Endothelial cell of hepatic sinusoid (primary cell): ENCODE results near the gene TACR1.
"Not testable (repeated sequence)": the region's sequence is repeated elsewhere in the genome, so short reads cannot be mapped to it uniquely, and the experiment has no call there.

Experiments used
- in situ Hi-C: cut with HindIII; loops from 2 replicates; pipeline ENCODE4 v1.10.0; 2017; ENCODE audit warnings: low sequenced_read_pairs

The TACR1 gene

DNA sequence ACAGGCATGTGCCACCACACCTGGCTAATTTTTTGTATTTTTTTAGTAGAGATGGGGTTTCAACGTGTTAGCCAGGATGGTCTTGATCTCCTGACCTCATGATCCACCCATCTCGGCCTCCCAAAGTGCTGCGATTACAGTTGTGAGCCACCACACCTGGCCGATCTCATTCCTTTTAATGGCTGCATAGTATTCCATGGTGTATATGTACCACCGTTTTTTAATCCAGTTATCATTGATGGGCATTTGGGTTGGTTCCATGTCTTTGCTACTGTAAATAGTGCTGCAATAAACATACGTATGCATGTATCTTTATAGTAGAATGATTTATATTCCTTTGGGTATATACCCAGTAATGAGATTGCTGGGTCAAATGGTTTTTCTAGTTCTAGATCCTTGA lies 51.4 kb downstream of the TACR1 start:
- in situ Hi-C loops: not testable (repeated sequence)

DNA sequence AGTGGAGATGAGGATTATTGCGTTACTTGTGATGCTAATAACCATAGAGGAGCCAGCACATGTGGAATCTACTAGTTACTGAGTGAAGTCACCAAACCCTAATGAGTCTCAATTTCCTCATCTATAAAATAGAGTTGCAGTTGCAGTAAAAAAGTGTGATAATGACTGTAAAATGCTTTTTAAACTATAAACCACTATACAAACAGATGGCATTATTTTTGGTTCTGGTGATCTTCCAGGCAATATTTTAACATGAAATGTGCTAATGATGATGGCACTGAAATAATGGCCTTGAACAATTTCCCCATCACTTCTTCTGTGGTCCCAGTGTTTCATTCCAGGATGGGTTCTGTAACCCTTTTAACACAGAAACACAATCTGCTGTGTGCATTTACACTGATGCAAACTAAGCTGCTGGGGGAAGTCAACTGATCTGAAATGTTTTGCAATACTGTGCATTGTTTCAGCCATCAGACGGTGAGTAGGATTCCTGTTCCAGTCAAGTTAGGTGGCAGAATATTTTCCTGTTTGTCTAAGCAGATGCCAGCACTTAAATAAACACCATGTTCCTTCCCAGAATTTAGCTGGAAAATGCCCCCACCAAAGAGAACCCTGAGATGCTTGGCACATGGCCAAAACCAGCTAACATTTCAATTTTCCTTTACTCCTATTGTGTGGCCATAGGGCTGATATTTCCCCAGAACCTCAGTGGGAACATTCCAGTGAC lies 52.6 kb downstream of the TACR1 start:
- in situ Hi-C loops: no loop called here

DNA sequence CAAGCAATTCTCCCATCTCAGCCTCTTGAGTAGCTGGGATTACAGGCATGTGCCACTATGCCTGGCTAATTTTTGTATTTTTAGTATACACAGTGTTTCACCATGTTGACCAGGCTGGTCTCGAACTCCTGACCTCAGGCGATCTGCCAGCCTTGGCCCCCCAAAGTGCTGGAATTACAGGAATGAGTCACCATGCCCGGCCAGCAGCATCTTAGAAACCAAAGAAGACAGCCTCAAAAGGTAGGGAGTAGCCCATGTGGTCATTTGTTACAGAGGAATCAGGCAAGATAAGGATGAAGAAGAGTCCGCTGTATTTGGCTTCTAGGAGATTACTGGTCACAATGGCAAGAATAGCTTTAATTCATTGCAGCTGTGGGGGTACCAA lies 53.1 kb downstream of the TACR1 start:
- in situ Hi-C loops: not testable (repeated sequence)

DNA sequence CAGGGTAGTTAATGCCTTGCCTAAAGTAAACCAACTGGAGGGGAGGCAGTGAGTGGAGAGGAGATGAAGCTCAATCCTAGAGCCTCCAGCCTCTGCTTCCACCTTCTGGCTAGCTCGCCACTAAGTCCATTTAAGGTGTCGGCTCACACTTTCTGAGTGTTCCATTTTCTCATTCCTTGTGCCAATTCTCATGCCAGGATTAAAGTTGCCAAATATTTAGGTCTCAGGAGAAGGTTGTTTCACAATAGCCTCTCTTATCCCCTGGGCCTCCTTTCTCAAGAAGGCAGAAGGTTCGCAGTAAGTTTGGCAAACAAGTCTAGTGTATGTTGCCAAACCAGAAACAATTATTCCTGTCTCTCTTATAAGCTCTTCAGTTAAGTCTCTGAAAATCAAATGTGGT lies 57.2 kb downstream of the TACR1 start:
- in situ Hi-C loops: no loop called here

DNA sequence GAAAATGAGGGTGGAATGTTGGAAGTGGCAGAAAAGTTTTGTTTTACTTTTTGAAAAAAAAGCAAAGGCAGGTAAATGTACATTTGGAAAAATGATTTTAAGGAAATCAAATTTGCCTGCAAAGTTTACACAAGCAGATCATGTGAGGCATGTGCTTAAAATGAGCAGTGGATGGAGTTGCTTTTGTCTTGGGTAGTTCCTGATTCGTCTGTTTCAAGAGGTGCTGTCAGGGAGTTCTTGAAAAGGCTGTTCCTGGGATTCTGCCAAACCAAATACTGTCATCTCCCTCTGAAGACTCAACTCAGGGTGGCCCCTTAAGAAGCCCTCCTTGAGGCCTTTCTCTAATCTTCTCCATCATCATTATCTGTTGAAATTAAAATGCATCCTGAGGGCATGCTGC lies 59.0 kb downstream of the TACR1 start:
- in situ Hi-C loops: no loop called here

DNA sequence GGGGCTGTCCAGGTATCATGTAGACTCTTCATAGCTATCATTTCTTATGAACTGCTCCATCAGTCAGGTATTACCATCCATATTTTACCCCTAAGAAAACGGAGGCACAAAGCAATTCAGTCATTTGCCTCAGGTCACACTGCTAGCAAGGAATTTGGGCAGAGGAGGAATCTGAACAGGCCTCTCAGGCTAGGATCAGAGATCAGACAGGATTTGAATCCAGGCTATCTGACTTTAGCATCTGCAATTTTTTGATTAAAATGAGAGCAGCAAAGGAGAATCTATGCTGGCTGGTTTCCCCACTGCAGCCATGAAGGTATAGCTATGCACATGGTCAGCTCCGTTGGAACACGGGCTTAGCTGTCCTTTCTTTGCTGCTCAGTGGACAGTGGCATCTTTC lies 60.1 kb downstream of the TACR1 start:
- in situ Hi-C loops: no loop called here

DNA sequence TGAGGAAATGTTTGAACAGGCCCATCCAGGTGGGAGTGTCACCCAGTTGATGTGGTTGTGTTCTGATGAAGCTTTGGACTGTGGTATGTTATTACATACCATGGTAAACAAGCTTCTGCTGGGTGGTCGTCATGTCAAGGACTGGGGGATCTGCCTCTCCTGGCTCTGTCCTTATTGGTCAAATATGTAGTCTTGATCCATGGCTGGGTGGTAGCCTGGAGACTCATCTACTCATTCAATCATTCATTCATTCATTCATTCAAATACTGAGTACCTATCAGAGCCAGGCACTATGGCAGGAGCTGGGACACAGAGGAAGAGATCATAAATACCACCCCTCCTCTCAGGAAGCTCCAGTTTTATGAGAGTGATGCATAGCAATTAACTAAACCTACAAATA lies 60.8 kb downstream of the TACR1 start:
- in situ Hi-C loops: no loop called here

DNA sequence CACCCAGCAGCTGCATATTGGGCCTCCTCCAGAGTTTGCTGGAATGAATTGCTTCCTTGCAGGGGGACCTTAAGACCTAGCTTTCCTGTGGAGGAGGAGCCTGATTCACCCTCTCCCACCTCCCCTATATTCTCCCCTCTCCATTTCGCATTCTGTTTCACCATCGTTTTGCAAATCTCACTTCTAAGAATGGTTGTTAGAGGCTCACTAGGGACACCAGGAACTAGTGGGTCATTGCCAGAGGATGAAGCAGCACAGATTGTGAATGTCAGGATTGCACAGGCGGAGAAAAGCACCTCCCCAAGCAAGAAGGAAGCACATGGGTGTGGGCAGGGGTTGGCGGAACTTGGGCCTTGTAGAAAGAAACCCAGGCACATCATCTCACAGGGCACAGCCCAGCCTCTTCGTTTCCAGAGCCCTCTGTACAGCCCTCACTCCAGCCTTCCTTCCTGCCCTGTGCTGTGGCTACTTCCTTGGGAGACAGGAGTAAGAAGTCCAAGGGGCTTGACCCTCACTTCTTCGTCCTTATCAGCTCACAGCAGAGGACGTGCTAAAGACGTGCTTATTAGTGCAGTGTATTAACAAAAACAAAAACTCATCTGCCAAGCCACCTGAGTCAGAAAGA lies 63.4 kb downstream of the TACR1 start:
- in situ Hi-C loops: no loop called here

DNA sequence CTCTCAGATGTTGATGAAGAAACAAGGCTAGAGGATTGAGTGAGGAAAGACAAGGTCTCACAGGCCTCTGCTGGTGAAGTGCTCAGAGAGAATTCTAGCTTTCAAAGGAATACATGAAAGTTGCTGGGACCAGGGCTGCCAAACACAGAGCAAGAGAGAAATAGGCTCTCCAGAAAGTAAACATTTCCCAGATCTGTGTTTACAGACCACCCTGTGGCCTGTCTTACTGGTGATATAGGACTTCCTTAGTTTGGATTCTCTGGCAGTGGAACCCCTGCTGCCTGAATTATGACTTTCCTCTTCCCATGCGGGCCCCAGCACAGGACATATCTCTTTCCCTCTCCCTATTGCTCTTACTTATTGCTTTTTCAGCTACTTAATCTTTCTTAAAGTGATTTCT lies 64.5 kb downstream of the TACR1 start:
- in situ Hi-C loops: no loop called here

DNA sequence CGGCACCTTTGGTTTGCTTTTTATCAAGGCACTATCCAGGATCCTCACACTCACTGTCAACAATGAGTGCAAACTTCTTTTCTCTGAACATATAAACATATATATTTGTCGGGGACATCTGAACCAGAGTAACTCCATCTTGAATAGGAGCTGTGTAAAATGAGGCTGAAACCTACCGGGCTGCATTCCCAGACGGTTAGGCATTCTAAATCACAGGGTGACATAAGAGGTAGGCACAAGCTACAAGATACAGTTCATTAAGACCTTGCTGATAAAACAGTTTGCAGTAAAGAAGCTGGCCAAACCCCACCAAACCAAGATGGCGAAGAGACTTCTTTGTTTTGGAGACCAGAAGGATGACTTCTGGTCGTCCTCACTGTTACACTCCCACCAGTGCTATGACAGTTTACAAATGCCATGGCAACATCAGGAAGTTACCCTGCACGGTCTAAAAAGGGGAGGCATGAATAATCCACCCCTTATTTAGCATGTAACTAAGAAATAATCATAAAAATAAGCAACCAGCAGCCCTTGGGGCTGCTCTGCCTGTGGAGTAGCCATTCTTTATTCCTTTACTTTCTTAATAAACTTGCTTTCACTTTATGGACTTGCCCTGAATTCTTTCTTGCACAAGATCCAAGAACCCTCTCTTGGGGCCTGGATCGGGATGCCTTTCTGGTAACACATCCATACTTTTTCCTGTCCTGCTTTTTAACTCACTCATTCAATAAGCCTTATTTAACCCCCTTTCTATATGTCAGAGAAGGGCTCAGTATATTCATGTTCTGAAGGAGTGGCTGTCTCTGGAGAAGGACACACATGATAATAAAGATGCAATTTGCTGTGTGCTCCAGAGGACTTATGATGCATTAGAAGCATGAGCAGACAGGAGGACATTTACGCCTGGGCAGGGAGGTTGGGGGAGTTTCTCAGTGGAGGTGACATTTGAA lies 65.4 kb downstream of the TACR1 start:
- in situ Hi-C loops: no loop called here

DNA sequence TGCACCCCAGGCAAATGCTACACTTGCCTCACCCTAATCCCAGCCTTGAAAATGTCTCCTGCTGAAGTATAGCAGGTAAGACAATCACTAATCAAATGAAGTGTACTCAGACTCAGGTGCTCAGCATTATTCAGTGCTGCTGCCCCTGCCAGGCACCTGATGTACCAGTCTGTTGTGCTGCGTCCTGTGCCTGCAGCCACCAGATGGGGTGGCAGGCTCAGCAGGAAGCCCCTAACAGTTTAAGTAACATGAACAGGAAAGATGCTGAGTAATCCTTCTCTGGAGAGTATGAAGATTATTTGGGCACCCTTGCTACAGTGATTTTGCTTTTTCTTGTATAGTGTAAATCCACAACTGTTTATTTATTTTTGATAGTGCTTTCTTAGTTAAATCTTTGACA lies 69.1 kb downstream of the TACR1 start:
- in situ Hi-C loops: no loop called here

DNA sequence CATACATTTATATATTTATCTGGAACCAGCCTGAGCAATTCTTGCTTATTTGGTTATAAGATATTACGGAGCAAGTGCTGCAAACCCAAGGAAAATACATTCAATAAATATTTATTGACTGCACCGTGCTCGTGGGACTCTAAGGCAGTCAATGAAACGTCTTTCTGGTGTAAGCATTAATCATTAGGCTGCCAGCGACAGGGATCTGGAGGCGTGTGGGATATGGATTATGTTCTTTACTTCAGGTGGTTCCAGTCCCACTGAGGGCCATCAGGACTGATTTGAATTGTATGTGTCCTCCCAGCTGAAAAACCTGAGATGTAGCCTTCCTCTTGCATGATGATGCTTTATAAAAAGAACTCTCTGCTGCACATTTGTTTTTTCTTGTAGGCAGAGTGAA lies 75.4 kb downstream of the TACR1 start:
- in situ Hi-C loops: no loop called here

DNA sequence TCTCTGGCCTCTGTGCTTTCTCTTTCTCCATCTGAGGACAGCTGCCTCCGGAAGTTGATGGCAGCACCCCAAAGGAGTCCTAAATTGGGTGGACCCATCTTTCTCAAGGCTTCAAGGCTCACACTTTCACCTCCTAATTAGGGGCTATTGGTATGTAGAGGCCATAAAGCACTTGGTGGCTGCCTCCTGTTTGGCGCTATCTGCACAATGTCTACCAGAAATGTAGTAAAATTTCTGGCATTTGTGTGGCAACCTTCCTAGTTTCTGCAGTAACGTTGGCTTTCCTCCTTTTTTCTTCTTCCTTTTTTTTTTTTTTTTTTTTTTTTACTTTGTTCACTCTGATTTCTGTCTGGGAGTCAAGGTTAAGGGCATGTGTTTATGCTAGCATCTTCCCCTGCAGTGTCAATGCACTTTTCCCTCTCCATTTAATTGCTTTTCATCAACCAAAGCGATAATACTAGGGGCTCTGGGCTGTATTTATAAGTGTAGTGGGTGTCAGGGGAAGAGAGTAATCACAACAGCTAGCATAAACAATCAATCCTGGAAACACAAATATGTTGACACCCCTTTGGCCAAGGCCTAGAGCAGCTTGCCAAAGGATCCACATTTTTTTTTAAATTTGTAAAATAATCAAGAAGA lies 86.0 kb downstream of the TACR1 start:
- in situ Hi-C loops: no loop called here

DNA sequence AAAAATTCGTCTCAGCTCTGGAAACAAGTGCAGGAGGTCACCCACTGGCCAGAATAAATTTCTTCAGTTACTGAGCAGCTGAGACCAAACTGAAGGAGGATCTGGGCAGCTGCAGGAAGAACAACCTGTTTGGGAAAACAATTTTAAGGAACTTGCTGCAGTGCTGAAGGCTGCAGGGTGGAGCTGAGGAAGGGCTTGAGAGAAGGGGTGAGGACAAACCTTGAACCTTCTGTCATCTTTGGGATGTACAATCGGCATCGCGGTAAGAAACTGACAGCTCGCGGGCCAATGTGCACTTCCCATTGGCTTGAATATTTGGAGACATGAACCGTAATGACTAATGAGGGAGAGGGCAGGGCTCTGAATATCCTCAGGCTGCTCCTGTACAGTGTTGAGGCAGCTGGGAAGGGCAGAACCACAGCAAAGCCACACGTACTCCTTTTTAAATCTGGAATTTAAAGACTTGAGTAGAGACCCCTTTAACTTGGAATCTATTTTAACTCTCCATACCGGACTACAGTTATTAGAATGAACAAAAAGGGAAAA lies 90.3 kb downstream of the TACR1 start:
- in situ Hi-C loops: no loop called here

DNA sequence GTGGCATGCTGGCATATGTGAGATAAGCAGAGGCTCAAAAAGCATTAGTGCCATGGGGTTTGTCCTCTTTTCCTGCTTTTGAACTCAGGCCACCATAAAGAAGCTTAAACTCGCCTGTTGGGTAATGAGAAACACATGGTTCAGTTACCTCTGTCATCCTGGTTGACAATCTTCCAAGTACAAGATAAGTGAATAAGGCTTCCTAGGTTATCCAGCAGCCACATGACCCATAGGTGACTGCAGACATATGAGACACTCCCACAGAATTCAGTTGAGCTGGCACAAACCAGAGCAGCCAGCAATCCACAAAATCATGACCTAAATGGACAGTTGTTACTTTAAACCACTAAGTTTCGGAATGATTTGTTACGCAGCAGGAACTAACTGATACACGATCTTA lies 97.3 kb downstream of the TACR1 start:
- in situ Hi-C loops: no loop called here

DNA sequence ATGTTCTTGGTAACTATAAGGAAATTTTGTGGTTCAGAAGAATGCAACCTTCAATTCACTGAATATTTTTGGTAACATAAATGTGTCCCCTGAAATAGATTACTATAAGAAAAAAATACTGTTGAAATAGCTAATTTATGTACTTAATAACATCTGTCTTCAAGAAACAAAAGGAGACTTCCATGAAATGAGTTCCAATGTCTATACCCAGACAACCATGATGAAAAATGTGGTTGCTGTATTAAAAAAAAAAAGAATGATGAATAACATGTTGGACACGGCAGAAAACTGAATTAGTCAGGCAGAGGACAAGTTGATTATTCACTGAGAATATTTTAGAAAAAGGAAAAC lies 98.5 kb downstream of the TACR1 start:
- in situ Hi-C loops: no loop called here

DNA sequence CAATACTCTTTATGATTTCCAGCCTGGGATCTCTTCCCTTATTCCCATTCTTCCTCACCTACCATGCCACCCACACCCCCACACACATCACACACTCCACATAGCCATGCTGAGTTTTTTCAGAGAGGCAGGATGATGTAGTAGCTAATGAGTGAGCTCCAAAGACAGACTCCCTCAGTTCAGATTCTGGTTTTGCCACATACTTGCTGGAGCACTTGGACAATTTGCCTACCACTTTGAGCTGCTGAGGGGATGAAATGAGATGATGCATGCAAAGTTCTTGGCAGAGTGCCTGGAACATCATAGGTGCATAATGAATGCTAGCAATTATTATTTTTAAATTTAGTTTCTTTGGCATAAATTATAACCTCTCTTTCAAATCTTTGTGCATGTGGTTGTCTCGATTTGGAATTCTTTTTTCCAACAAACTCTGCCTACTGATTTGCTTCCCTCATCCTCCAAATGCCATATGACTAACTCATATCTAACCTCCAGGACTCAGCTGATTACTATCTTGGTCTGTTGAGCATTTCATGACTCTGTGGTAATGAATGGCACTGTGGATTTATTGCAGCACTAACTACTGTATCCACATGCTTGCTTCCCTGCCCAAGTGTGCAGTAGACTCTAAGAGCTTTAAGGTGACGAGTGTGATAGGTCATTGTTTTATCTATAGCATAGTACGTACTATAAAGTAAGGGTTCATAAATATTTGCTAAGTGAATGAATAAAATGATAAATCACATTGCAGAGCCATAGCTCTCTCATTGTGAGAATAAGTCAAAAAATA lies 99.1 kb downstream of the TACR1 start:
- in situ Hi-C loops: no loop called here

DNA sequence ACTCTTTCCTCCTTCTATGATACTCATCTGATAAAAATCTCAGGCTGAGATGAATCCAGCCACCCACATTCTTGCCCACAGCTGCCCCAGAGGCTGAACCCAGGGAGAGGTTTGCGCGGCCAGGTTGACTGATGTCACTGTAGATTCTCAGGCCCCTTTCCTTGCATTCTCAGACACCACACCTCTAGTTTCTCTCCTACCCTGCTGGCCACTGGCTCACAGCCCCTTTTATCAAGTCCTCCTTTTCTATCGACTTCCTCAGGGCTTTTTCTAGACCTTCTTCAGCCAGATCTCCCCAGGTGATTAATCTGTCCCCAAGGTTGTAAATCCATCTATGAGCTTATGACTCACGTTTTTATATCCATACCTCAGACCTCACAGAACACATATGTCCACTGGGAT lies 99.8 kb downstream of the TACR1 start:
- in situ Hi-C loops: no loop called here

DNA sequence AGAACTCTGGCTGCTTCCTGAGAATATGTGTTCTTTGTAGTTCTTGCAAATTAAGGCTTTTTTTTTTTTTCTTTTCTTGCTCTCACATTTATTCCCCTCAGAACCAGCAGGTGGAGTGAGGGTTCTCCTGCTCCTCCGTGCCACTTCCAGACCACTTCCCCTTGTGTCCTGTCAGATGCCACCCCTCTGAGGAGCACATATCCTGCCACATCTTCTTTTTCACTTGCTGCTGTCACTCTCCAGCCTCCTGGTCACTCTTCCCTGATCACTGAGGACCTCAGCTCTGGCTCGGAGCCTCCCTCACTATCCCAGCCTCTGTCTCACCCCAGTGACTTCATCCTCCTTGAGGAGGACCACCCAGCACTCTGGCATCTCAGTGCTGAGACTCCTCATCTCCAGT lies 100.5 kb downstream of the TACR1 start:
- in situ Hi-C loops: no loop called here

DNA sequence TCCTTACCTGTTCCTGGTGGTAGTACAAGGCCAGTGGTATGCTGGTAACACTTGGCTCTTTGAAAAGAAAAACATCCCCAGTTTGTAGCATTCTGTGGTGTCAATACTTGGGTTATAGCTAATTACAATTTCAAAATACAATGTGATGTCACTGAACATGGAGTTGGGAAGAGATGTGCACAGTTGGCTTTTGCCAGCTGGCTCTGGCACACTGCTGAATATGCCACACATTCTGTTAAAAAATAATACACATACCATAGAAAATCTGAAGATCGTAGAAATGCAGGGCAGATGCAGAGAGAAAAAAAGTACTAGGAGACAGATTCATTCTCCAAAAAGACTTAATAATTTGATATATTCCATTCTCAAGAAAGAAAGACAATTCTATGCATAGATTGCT lies 101.5 kb downstream of the TACR1 start:
- in situ Hi-C loops: no loop called here
